Testis (tissue), 2 donors: ENCODE measurements around the gene TEX13B.

ENCODE experiments used
- POLR2A ChIP-seq: fragments of 450-650 bp; IDR thresholded peaks from one replicate; pipeline ENCODE4 v1.6.1; 2017; ENCODE audit warnings: antibody characterized with exemption, mild to moderate bottlenecking, moderate library complexity
- TF ChIP-seq, protein P1 (sequence below), 3 experiments: fragments of 450-650 bp in 2 of 3; fragments of 200-600 bp in 1 of 3; sonication (generic) in 1 of 3; IDR thresholded peaks; one replicate each; pipeline ENCODE4 v1.5.1; 2016 to 2019; ENCODE audit warnings: antibody characterized with exemption in 3 of 3, mild to moderate bottlenecking in 2 of 3, moderate library complexity in 1 of 3

DNA sequence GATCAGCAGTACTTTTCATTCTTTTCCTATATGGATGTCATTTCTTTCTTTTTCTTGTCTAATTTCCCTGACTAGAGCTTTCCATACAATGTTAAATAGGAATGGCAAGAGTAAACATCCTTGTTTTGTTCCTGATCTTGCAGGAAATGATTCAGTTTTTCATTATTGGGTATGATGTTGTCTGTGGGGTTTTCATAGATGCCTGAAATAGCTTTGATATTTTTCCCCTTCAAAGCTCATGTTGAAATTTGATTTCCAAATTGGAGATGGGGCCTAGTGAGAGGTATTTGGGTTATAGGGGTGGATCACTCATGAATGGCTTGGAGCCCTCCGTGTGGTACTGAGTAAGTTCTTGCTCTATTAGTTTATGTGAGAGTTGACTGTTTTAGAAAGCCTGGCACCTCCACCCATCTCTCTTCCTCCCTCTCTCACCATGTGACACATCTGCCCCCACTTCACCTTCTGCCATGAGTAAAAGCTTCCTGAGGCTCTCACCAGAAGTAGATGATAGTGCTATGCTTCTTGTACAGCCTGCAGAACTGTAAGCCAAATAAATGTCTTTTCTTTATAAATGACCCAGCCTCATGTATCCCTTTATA is 40.4 kb upstream of the TEX13B start:
- TF ChIP-seq POLR2A, result no peak
- TF ChIP-seq, protein P1, sequence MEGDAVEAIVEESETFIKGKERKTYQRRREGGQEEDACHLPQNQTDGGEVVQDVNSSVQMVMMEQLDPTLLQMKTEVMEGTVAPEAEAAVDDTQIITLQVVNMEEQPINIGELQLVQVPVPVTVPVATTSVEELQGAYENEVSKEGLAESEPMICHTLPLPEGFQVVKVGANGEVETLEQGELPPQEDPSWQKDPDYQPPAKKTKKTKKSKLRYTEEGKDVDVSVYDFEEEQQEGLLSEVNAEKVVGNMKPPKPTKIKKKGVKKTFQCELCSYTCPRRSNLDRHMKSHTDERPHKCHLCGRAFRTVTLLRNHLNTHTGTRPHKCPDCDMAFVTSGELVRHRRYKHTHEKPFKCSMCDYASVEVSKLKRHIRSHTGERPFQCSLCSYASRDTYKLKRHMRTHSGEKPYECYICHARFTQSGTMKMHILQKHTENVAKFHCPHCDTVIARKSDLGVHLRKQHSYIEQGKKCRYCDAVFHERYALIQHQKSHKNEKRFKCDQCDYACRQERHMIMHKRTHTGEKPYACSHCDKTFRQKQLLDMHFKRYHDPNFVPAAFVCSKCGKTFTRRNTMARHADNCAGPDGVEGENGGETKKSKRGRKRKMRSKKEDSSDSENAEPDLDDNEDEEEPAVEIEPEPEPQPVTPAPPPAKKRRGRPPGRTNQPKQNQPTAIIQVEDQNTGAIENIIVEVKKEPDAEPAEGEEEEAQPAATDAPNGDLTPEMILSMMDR (IDR thresholded peaks at IDR 0.05), result no peak
